ENCODE data around the gene FJX1. TPM values are rescaled to one million over a fixed set of nuclear protein-coding genes. Genes with fewer than 3 reads are reported as not detected.

The FJX1 gene
- total and polyA plus RNA-seq, 2 experiments from 2014 or later = 9.4 to 16.1 TPM

- Mint-ChIP-seq H3K9me3 (no peaks in the 10 kb centered on the region), H3K27me3 (ENCODE audit: insufficient read depth, low read depth, poor library complexity) (no peaks in the 10 kb centered on the region), H3K4me1 (peaks cover 8% of the 10 kb centered on the region), H3K4me3 (no peak overlapping the region), H3K27ac (no peak overlapping the region), H3K36me3 (ENCODE audit: low read depth) (no peaks in the 10 kb centered on the region)
- no peak overlapping the region for H3K4me3 ChIP-seq
- H3F3A ChIP-seq (replicated peaks; ENCODE audit: low read depth) = no peaks in the 10 kb centered on the region
- no peaks in the 10 kb centered on the region for H4K20me1 ChIP-seq (replicated peaks; ENCODE audit: insufficient read depth)
- TF ChIP-seq POLR2AphosphoS5 (IDR thresholded peaks at IDR 0.05; ENCODE audit: low read depth) (no peak), JUNB (IDR thresholded peaks at IDR 0.05; ENCODE audit: unreplicated experiment) (no peak), EZH2phosphoT487 (IDR thresholded peaks at IDR 0.05; ENCODE audit: unreplicated experiment) (no peak), NANOG (IDR thresholded peaks at IDR 0.05; ENCODE audit: borderline replicate concordance) (no peak), ZNF331 (CRISPR knock-in tag; IDR thresholded peaks at IDR 0.05; ENCODE audit: low read depth) (no peak), ZNF462 (CRISPR knock-in tag; IDR thresholded peaks at IDR 0.05) (no peak), STAT1 (IDR thresholded peaks at IDR 0.05; ENCODE audit: unreplicated experiment) (no peak), CREB1 (CRISPR knock-in tag; IDR thresholded peaks at IDR 0.05; ENCODE audit: low read depth) (no peak), REST (IDR thresholded peaks at IDR 0.05; ENCODE audit: unreplicated experiment) (no peak), ETS1 (IDR thresholded peaks at IDR 0.05) (no peak), CTCF (conservative IDR thresholded peaks at IDR 0.05; ENCODE audit: low read depth in 2 of 2) (no peak), EZH2 (IDR thresholded peaks at IDR 0.05; ENCODE audit: low read depth, unreplicated experiment) (no peak), ZNF114 (CRISPR knock-in tag; IDR thresholded peaks at IDR 0.05) (no peak)
- 0 out of 2 replicates have a peak, but pooled peaks cover 5% of the 10 kb centered on the region for H3K9me2 ChIP-seq (ENCODE audit: insufficient read depth)
- peaks cover 20% of the 10 kb centered on the region for H3K4me1 ChIP-seq (ENCODE audit: insufficient read depth)
- H3K79me2 ChIP-seq (replicated peaks; ENCODE audit: insufficient read depth) = no peaks in the 10 kb centered on the region
- no peaks in the 10 kb centered on the region for H3K27me3 ChIP-seq (ENCODE audit: insufficient read depth)
- H3K4me2 ChIP-seq = no peak overlapping the region
- no peaks in the 10 kb centered on the region for H3K36me3 ChIP-seq (ENCODE audit: insufficient read depth)
- ATAC-seq (no peak), DNase-seq (ENCODE audit: low spot score) (no peak)
- H2AFZ ChIP-seq = no peak overlapping the region
- no peak overlapping the region for H3K27ac ChIP-seq (ENCODE audit: low read depth)
Measured at GRCh38 chr11:35635933-35636332, 17.7 kb downstream of the FJX1 start.

All from GM23338 (cell line).